ENCODE results near the gene CNOT6.

GRCh38 chr5:180623844-180624243, 129.7 kb downstream of the CNOT6 start:
- TF ChIP-seq EZH2 (IDR thresholded peaks at IDR 0.05; ENCODE audit: borderline replicate concordance, low read length) (no peak), CTCF (conservative IDR thresholded peaks at IDR 0.05 in 1 of 2, IDR thresholded peaks at IDR 0.05 in 1 of 2; ENCODE audit: extremely low read depth in 1 of 2, insufficient read depth in 1 of 2, low read depth in 1 of 2, low read length in 2 of 2) (no peak)

All from mammary epithelial cell (primary cell).